ENCODE results near the gene TLE3. TPM values are rescaled to one million over a fixed set of nuclear protein-coding genes. Genes with fewer than 3 reads are reported as not detected.

Gene TLE3
- total RNA-seq, 1 donor from 2014 or later, result 45.4 TPM

GRCh38 chr15:70059476-70060213 lies 38.1 kb downstream of the TLE3 start:
- Histone ChIP-seq H3K4me2 (ENCODE audit: low read length) (no peak overlapping the region), H3K36me3 (ENCODE audit: insufficient read depth, low read length) (peaks cover 23% of the 10 kb centered on the region), H2AFZ (ENCODE audit: low read depth, low read length) (no peak overlapping the region), H3K4me3 (ENCODE audit: insufficient read depth, low read depth, low read length) (no peak overlapping the region), H3K4me1 (ENCODE audit: insufficient read depth, low read length) (peaks cover 23% of the 10 kb centered on the region), H3K79me2 (ENCODE audit: insufficient read depth, low read length) (no peaks in the 10 kb centered on the region), H4K20me1 (ENCODE audit: insufficient read depth, low read length) (peaks cover 82% of the 10 kb centered on the region), H3K9ac (ENCODE audit: low read length) (no peak overlapping the region), H3K27ac (ENCODE audit: low read depth, low read length) (no peak overlapping the region), H3K9me3 (ENCODE audit: insufficient read depth, low read depth, low read length) (no peaks in the 10 kb centered on the region), H3K27me3 (ENCODE audit: insufficient read depth, low read length) (no peaks in the 10 kb centered on the region)
- FAIRE-seq, result no peak
- Mint-ChIP-seq H3K36me3 (ENCODE audit: low read depth, unreplicated experiment) (peaks cover 45% of the 10 kb centered on the region), H3K4me1 (ENCODE audit: low read depth, unreplicated experiment) (peaks cover 7% of the 10 kb centered on the region), H3K9me3 (ENCODE audit: unreplicated experiment) (no peaks in the 10 kb centered on the region), H3K27ac (ENCODE audit: unreplicated experiment) (no peak overlapping the region), H3K27me3 (ENCODE audit: low read depth, unreplicated experiment) (peaks cover 4% of the 10 kb centered on the region), H3K4me3 (ENCODE audit: unreplicated experiment) (no peak overlapping the region)
- TF ChIP-seq CTCF (IDR thresholded peaks at IDR 0.05; ENCODE audit: insufficient read depth, low read depth, low read length) (no peak), EZH2 (IDR thresholded peaks at IDR 0.05; ENCODE audit: insufficient read depth, low read length) (no peak)
- no peak for DNase-seq (ENCODE audit: low read depth)

- DNase-seq (ENCODE audit: low read depth), result no peak
- no peak overlapping the region for H3K4me3 Mint-ChIP-seq (ENCODE audit: unreplicated experiment)
Observed at GRCh38 chr15:70058642-70059360, 38.9 kb downstream of the TLE3 start.

More at GRCh38 chr15:70058642-70059360, 38.9 kb downstream of the TLE3 start:
- Histone ChIP-seq H3K4me3 (ENCODE audit: insufficient read depth, low read depth, low read length) (no peak overlapping the region), H3K9me3 (ENCODE audit: insufficient read depth, low read depth, low read length) (no peaks in the 10 kb centered on the region), H3K27me3 (ENCODE audit: insufficient read depth, low read length) (no peaks in the 10 kb centered on the region), H3K4me1 (ENCODE audit: insufficient read depth, low read length) (peaks cover 23% of the 10 kb centered on the region), H2AFZ (ENCODE audit: low read depth, low read length) (no peak overlapping the region), H3K79me2 (ENCODE audit: insufficient read depth, low read length) (no peaks in the 10 kb centered on the region), H3K9ac (ENCODE audit: low read length) (no peak overlapping the region), H3K4me2 (ENCODE audit: low read length) (no peak overlapping the region), H3K36me3 (ENCODE audit: insufficient read depth, low read length) (peaks cover 23% of the 10 kb centered on the region), H3K27ac (ENCODE audit: low read depth, low read length) (no peak overlapping the region), H4K20me1 (ENCODE audit: insufficient read depth, low read length) (peaks cover 82% of the 10 kb centered on the region)
- TF ChIP-seq EZH2 (IDR thresholded peaks at IDR 0.05; ENCODE audit: insufficient read depth, low read length) (no peak), CTCF (IDR thresholded peaks at IDR 0.05; ENCODE audit: insufficient read depth, low read depth, low read length) (no peak)
- Mint-ChIP-seq H3K27ac (ENCODE audit: unreplicated experiment) (no peak overlapping the region), H3K36me3 (ENCODE audit: low read depth, unreplicated experiment) (peaks cover 44% of the 10 kb centered on the region), H3K9me3 (ENCODE audit: unreplicated experiment) (no peaks in the 10 kb centered on the region), H3K27me3 (ENCODE audit: low read depth, unreplicated experiment) (peaks cover 5% of the 10 kb centered on the region), H3K4me1 (ENCODE audit: low read depth, unreplicated experiment) (peaks cover 7% of the 10 kb centered on the region)
- FAIRE-seq, result no peak

All from astrocyte (in vitro differentiated cells and primary cell).